Smooth muscle cell (in vitro differentiated cells): ENCODE data around the gene LRRC52. TPM values are rescaled to one million over a fixed set of nuclear protein-coding genes. Genes with fewer than 3 reads are reported as not detected.

Experiments
- DNase-seq: peaks from one replicate; lab custom pipeline; 2025; ENCODE audit not compliant: unreplicated experiment; lab: John Stamatoyannopoulos, UW
- H2AFZ ChIP-seq: fragments of 200-600 bp; sonication (generic); 2 replicates; pipeline ENCODE4 v1.6.0; 2016; ENCODE audit warnings: antibody characterized with exemption, low read depth, mild to moderate bottlenecking
- H3F3A ChIP-seq: fragments of 200-600 bp; sonication (generic); 2 replicates; pipeline ENCODE4 v1.6.0; 2017; ENCODE audit warnings: antibody characterized with exemption, low read depth
- H3K27ac ChIP-seq: fragments of 200-600 bp; sonication (generic); 2 replicates; pipeline ENCODE4 v1.5.1; 2016; ENCODE audit warnings: low read depth, mild to moderate bottlenecking
- H3K27me3 ChIP-seq: fragments of 200-600 bp; sonication (generic); 2 replicates; pipeline ENCODE4 v1.6.1; 2016; ENCODE audit warnings: low read depth, mild to moderate bottlenecking
- H3K36me3 ChIP-seq: fragments of 200-600 bp; sonication (generic); 2 replicates; pipeline ENCODE4 v1.5.1; 2016; ENCODE audit warnings: low read depth
- H3K4me1 ChIP-seq: fragments of 200-600 bp; sonication (generic); 2 replicates; pipeline ENCODE4 v1.5.1; 2016; ENCODE audit warnings: low read depth
- H3K4me2 ChIP-seq: fragments of 200-600 bp; sonication (generic); 2 replicates; pipeline ENCODE4 v1.6.0; 2016; ENCODE audit warnings: mild to moderate bottlenecking
- H3K4me3 ChIP-seq: fragments of 200-600 bp; sonication (generic); 2 replicates; pipeline ENCODE4 v1.5.1; 2016; ENCODE audit warnings: mild to moderate bottlenecking
- H3K79me2 ChIP-seq: fragments of 200-600 bp; sonication (generic); 2 replicates; pipeline ENCODE4 v1.6.0; 2016; ENCODE audit warnings: low read depth, mild to moderate bottlenecking
- H3K9ac ChIP-seq: fragments of 200-600 bp; sonication (generic); 2 replicates; pipeline ENCODE4 v1.6.0; 2016; ENCODE audit warnings: low read depth
- H3K9me3 ChIP-seq: fragments of 200-600 bp; sonication (generic); replicated peaks from 2 replicates; pipeline ENCODE4 v1.5.1; 2016; ENCODE audit warnings: low read depth
- H4K20me1 ChIP-seq: fragments of 200-600 bp; sonication (generic); 2 replicates; pipeline ENCODE4 v1.6.0; 2016; ENCODE audit warnings: low read depth
- WGBS: methylation state at CpG from one replicate; pipeline ENCODE4 v1.1.7; 2016; ENCODE audit warnings: low lambda C conversion rate; 5-methylcytosine and 5-hydroxymethylcytosine counted together
- polyA plus RNA-seq: library from polyadenylated mRNA; unstranded; fragments of >200 nt; fragmentation: Nextera tagmentation; extraction: Ambion mirVana; gene quantifications from 2 replicates; pipeline ENCODE4 v1.2.1, GENCODE V29; 2016
- total RNA-seq: library from RNA; depleted of rRNA; stranded (reverse); fragments of >200 nt; gene quantifications from 2 replicates; pipeline ENCODE4 v1.2.3, GENCODE V29; 2014
- TF ChIP-seq, protein P1 (sequence below): fragments of 200-600 bp; sonication (generic); IDR thresholded peaks from 2 replicates; pipeline ENCODE4 v1.5.1; 2017; ENCODE audit warnings: borderline replicate concordance, mild to moderate bottlenecking, antibody characterized with exemption; ENCODE audit not compliant: insufficient read depth, poor library complexity, severe bottlenecking

Gene LRRC52
- total and polyA plus RNA-seq, 2 experiments from 2014 or later: not detected

DNA sequence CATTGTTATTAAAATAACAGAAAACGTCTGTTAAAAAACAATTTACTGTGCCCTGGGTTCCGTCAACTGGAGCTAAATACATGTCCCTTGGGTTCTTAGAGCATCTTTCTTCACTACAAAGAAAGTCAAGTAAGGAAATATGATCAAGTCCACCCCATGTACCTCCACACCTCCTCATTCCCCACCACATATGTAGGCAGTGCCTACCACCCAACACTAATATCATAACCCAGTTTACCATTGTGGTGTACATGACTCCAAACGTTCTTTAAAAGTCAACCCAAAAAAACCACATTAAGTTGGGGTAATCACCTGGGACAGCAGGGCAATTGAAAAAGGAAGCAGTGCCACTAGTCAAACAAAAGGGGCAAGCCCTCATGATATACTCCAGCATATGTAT lies 7.8 kb upstream of the LRRC52 start:
- no peaks in the 10 kb centered on the region for H3K79me2 ChIP-seq
- no peak overlapping the region for H3K9ac ChIP-seq
- WGBS: 84% methylated on average over 3 of the region's 3 CpGs
- no peak overlapping the region for H3K4me2 ChIP-seq
- H2AFZ ChIP-seq: no peak overlapping the region
- peaks cover 22% of the 10 kb centered on the region for H3K27me3 ChIP-seq
- no peaks in the 10 kb centered on the region for H3F3A ChIP-seq
- H3K4me1 ChIP-seq: no peaks in the 10 kb centered on the region
- DNase-seq: no peak
- TF ChIP-seq, protein P1, sequence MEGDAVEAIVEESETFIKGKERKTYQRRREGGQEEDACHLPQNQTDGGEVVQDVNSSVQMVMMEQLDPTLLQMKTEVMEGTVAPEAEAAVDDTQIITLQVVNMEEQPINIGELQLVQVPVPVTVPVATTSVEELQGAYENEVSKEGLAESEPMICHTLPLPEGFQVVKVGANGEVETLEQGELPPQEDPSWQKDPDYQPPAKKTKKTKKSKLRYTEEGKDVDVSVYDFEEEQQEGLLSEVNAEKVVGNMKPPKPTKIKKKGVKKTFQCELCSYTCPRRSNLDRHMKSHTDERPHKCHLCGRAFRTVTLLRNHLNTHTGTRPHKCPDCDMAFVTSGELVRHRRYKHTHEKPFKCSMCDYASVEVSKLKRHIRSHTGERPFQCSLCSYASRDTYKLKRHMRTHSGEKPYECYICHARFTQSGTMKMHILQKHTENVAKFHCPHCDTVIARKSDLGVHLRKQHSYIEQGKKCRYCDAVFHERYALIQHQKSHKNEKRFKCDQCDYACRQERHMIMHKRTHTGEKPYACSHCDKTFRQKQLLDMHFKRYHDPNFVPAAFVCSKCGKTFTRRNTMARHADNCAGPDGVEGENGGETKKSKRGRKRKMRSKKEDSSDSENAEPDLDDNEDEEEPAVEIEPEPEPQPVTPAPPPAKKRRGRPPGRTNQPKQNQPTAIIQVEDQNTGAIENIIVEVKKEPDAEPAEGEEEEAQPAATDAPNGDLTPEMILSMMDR: no peak
- no peak overlapping the region for H3K4me3 ChIP-seq
- no peaks in the 10 kb centered on the region for H4K20me1 ChIP-seq
- H3K9me3 ChIP-seq: no peaks in the 10 kb centered on the region
- H3K27ac ChIP-seq: no peak overlapping the region
- no peaks in the 10 kb centered on the region for H3K36me3 ChIP-seq

DNA sequence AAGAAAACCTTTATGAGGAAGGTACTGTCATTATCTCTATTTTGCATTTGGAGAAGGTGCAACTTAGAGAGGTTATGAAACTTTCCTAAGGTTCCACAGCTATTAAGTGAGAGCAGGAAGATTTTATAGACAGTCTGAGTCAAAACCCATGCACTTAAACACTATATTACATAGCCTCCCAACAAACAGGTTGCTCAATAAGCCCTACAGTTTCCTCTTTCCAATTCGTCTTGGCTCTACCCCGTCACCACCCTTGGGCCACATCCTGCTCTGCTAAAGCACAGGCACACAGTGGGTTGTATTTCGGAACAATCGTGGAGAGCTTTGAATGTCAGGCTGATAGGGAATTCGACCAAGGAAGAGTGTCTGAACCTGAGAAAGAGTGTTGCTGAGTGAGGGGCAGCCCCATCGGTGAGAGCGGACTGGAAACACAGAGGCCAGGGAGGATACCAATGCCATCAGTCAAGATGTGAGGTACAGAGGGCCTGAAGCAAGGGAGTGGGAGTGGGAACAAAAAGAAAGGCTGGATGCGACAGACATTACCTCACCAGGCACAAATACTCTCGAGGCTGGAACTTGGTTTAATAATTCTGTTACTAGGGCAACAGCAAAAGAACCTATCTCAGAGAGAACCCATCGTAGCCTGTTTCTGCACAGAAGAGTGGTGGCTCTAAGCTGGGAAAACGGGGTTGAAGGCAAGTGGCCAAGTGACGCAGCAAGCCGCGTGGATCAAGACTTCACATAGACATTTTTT lies 6.3 kb upstream of the LRRC52 start:
- no peak for DNase-seq
- H4K20me1 ChIP-seq: no peaks in the 10 kb centered on the region
- H3K4me3 ChIP-seq: no peak overlapping the region
- H3K27me3 ChIP-seq: peaks cover 11% of the 10 kb centered on the region
- TF ChIP-seq, protein P1: no peak
- no peak overlapping the region for H3K4me2 ChIP-seq
- H3K9ac ChIP-seq: no peak overlapping the region
- no peaks in the 10 kb centered on the region for H3K36me3 ChIP-seq
- no peaks in the 10 kb centered on the region for H3K4me1 ChIP-seq
- WGBS: 76% methylated on average over 14 of the region's 14 CpGs
- H3K79me2 ChIP-seq: no peaks in the 10 kb centered on the region
- no peaks in the 10 kb centered on the region for H3K9me3 ChIP-seq
- H2AFZ ChIP-seq: no peak overlapping the region
- H3K27ac ChIP-seq: no peak overlapping the region
- H3F3A ChIP-seq: no peaks in the 10 kb centered on the region

DNA sequence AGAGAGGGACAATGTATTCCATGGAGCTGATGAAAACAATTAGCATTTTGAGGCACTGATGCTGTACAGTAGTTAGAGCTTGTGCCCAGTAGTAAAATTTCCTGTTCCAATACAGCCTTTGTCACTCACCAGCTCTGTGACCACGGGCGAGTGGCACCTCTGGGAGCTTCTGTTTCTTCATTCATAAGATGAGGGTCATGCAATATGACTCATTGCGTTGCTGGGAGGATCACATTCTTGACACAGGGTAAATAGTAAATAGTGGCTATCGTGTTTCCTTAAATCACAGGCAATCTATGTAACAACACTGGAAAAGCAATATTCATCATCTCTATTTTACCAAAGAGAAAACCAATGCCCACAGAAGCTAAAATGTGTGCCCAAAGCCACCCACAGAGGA lies 4.5 kb upstream of the LRRC52 start:
- DNase-seq: no peak
- Histone ChIP-seq H4K20me1 (no peaks in the 10 kb centered on the region), H3F3A (no peaks in the 10 kb centered on the region), H3K36me3 (no peaks in the 10 kb centered on the region), H3K4me3 (no peak overlapping the region), H3K27ac (no peak overlapping the region), H3K27me3 (peaks cover 9% of the 10 kb centered on the region), H3K79me2 (no peaks in the 10 kb centered on the region), H3K4me1 (peaks cover 3% of the 10 kb centered on the region), H2AFZ (no peak overlapping the region), H3K9me3 (no peaks in the 10 kb centered on the region), H3K4me2 (no peak overlapping the region), H3K9ac (no peak overlapping the region)
- TF ChIP-seq, protein P1: no peak
- 49% methylated on average over 4 of the region's 4 CpGs for WGBS

DNA sequence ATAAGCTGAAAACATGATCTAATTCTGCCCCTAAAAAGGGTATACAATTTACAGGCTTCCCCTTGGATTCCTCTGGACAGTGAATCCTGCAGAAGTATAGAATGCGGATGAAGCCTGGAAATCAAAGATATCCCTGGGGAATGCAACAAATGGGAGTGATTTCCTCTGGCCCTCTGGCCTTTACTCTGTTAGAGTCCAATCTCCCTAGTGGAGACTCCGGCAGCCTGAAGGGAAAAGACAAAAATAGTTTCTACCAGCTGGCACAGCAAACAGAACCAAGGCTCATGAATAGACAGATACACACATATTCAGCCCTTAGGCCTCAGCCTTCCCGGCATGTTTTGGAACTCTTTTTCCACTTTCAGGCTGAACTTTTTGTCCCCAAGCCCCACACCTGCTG lies 3.9 kb upstream of the LRRC52 start:
- no peak for DNase-seq
- H3K4me2 ChIP-seq: no peak overlapping the region

More for the DNA sequence above, 3.9 kb upstream of the LRRC52 start:
- H3K36me3 ChIP-seq: no peaks in the 10 kb centered on the region
- no peaks in the 10 kb centered on the region for H3F3A ChIP-seq
- H3K27ac ChIP-seq: no peak overlapping the region
- no peak overlapping the region for H2AFZ ChIP-seq
- 82% methylated on average over 3 of the region's 3 CpGs for WGBS
- TF ChIP-seq, protein P1: no peak
- H3K79me2 ChIP-seq: no peaks in the 10 kb centered on the region
- H3K9ac ChIP-seq: no peak overlapping the region
- H3K27me3 ChIP-seq: peaks cover 15% of the 10 kb centered on the region
- no peak overlapping the region for H3K4me3 ChIP-seq
- H4K20me1 ChIP-seq: no peaks in the 10 kb centered on the region
- no peaks in the 10 kb centered on the region for H3K9me3 ChIP-seq
- H3K4me1 ChIP-seq: peaks cover 3% of the 10 kb centered on the region
